ENCODE measurements around the gene PRMT7.
A peak's percentile ranks its signal among the peaks of the same experiment; 100 is the strongest.

PRMT7 gene

DNA sequence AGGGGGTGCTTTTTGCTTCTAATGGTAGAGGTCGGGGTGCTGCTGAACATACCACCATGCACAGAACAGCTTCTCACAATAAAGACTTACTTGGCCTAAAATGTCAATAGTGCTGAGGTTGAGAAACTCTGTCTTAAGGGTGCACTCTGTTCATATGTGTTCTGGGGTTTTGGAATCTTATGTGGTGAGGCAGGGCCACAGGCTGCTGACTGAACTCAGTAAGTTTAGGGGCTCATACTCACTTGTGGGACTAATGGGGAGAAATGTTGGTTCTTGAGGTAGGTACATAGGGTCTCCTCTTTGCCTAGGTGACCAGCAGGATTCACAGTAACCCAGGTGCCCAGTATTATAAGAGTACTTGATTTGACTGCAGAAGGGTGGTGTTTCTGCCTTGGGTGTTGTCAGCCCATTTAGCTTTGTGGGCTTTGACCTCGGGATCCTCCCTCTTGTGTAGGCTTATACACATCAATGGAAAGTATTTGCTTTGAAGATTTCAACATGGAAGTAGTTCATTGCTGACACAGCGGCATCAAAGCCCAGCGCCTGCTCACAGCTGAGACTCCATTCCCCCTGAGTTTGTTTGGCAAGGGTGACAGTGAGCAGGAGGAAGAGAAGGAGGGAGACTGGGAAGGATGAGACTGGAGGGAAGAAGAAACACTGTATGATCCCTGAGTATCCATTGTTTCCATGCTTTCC is 29.3 kb upstream of the PRMT7 start:
- Histone ChIP-seq H3K4me3 (ENCODE audit: low read depth in 1 of 2, low read length in 1 of 2) (no peak overlapping the region), H3K27ac (no peak overlapping the region), H3K36me3 (no peaks in the 10 kb centered on the region), H3K9me3 (no peaks in the 10 kb centered on the region), H3K27me3 (no peaks in the 10 kb centered on the region), H3K4me1 (ENCODE audit: control insufficient read depth in 1 of 2, insufficient read depth in 1 of 2, low read depth in 1 of 2, low read length in 1 of 2) (peaks cover 39 to 41% of the 10 kb centered on the region in 2 experiments)
- TF ChIP-seq, protein P1, sequence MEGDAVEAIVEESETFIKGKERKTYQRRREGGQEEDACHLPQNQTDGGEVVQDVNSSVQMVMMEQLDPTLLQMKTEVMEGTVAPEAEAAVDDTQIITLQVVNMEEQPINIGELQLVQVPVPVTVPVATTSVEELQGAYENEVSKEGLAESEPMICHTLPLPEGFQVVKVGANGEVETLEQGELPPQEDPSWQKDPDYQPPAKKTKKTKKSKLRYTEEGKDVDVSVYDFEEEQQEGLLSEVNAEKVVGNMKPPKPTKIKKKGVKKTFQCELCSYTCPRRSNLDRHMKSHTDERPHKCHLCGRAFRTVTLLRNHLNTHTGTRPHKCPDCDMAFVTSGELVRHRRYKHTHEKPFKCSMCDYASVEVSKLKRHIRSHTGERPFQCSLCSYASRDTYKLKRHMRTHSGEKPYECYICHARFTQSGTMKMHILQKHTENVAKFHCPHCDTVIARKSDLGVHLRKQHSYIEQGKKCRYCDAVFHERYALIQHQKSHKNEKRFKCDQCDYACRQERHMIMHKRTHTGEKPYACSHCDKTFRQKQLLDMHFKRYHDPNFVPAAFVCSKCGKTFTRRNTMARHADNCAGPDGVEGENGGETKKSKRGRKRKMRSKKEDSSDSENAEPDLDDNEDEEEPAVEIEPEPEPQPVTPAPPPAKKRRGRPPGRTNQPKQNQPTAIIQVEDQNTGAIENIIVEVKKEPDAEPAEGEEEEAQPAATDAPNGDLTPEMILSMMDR (IDR thresholded peaks at IDR 0.05) = no peak

DNA sequence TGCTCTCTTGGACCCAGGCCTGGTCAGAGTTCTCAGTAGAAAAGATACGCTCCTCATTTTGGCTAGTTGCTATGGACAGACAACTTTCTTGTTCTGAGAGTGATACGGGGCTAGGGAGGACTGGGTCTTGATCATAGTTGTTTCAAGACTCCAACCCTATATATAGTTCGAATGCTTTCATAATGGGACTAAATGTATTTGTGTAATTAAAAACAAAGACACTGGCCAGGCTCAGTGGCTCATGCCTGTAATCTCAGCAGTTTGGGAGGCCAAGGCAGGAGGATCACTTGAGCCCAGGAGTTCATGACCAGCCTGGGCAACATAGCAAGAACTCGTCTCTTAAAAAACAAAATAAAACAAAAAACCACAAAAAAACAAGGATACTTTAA is 28.8 kb upstream of the PRMT7 start:
- Histone ChIP-seq H3K27me3 (no peaks in the 10 kb centered on the region), H3K27ac (no peak overlapping the region), H3K4me3 (ENCODE audit: low read depth in 1 of 2, low read length in 1 of 2) (no peak overlapping the region), H3K9me3 (no peaks in the 10 kb centered on the region), H3K4me1 (ENCODE audit: control insufficient read depth in 1 of 2, insufficient read depth in 1 of 2, low read depth in 1 of 2, low read length in 1 of 2) (peaks cover 43 to 46% of the 10 kb centered on the region in 2 experiments), H3K36me3 (no peaks in the 10 kb centered on the region)
- TF ChIP-seq, protein P1 (IDR thresholded peaks at IDR 0.05) = no peak

DNA sequence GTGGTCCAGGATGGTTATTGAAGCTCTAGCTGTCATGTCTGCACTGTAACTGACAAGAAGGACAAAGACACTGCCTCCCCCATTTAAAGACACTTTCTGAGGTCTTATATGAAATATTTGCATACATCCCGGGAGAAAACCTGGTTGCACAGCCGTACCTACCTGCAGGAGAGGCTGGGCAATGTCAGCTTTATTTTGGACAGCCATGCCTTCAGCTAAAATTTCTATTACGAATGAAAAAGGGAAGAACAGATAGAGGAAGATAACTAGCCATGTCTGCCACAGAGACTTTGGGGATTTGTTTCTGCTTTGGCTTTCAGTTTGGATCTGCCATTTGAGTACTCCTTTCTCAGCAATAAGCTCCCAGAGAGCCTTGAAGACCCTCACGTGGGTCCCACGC is 27.5 kb upstream of the PRMT7 start:
- Histone ChIP-seq H3K9me3 (no peaks in the 10 kb centered on the region), H3K27me3 (no peaks in the 10 kb centered on the region), H3K4me3 (ENCODE audit: low read depth in 1 of 2, low read length in 1 of 2) (no peak overlapping the region), H3K27ac (peak overlapping the region; percentile 88), H3K4me1 (ENCODE audit: control insufficient read depth in 1 of 2, insufficient read depth in 1 of 2, low read depth in 1 of 2, low read length in 1 of 2) (peaks cover 56 to 57% of the 10 kb centered on the region in 2 experiments), H3K36me3 (no peaks in the 10 kb centered on the region)
- TF ChIP-seq, protein P1 (IDR thresholded peaks at IDR 0.05) = no peak

DNA sequence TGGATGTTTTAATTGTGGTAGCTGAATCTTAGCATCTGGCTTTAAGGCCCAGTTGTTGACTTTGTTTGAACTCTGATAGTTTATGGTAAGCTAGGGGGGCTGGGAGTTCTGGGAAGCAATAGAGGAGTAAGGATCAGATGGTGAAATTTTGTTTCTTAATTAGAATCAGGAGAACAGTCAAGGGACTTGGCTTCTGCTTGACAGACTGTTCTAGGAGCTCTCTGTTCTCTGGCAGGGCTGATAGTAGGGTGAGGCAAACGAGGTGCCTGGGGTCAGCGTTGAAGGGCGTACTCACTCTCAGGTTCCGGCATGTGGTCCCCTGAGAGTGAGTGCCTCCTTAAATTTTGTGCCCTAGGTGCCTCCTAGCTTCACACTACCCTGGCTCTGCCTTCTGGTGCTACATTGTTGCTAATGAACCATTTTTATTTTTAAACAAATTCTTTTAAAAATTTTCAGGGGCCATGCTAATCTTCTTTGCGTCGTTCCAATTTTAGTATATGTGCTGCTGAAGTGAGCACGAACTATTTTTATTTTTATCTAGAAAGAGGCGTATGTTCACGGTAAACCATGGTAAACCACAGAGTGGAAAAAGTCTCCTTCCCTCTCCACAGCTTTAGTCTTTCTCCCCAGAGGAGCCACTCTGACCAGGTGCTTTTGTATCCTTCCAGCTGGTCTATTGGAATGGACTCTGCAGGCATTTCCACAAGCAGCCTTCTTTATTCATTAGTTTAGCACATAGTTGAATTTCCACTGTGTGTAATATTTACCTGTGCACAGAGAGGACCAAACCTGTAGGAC is 26.8 kb upstream of the PRMT7 start:
- H3K9me3 ChIP-seq = no peaks in the 10 kb centered on the region
- no peaks in the 10 kb centered on the region for H3K36me3 ChIP-seq
- peak overlapping the region; percentile 88 for H3K27ac ChIP-seq
- no peaks in the 10 kb centered on the region for H3K27me3 ChIP-seq
- H3K4me3 ChIP-seq (ENCODE audit: low read depth in 1 of 2, low read length in 1 of 2) = peak overlapping the region; percentile 49 to 50
- peaks cover 57 to 59% of the 10 kb centered on the region in 2 experiments for H3K4me1 ChIP-seq (ENCODE audit: control insufficient read depth in 1 of 2, insufficient read depth in 1 of 2, low read depth in 1 of 2, low read length in 1 of 2)
- TF ChIP-seq, protein P1 (IDR thresholded peaks at IDR 0.05) = no peak

DNA sequence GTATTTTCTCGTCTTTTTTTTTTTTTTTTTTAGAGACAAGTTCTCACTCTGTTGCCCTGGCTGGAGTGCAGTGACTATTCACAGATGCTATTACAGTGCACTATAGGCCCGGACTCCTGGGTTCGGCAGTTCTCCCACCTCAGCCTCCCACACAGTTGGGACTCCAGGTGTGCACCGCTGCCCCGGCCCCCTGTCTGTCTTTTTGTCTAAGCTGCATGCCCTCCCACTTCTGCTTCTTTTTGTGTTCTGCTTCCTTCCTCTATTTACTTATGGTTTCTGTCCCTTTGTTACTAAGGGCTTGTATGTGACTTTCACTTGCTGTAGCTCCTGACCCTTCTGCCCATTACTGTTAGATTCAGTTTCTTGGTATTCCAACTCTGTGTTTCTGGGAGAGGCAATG is 26.0 kb upstream of the PRMT7 start:
- TF ChIP-seq, protein P1 (IDR thresholded peaks at IDR 0.05) = no peak
- H3K27ac ChIP-seq = peak overlapping the region; percentile 88
- no peaks in the 10 kb centered on the region for H3K36me3 ChIP-seq
- no peaks in the 10 kb centered on the region for H3K27me3 ChIP-seq
- H3K9me3 ChIP-seq = no peaks in the 10 kb centered on the region
- peaks cover 61 to 67% of the 10 kb centered on the region in 2 experiments for H3K4me1 ChIP-seq (ENCODE audit: control insufficient read depth in 1 of 2, insufficient read depth in 1 of 2, low read depth in 1 of 2, low read length in 1 of 2)
- peak overlapping the region; percentile 49 to 50 for H3K4me3 ChIP-seq (ENCODE audit: low read depth in 1 of 2, low read length in 1 of 2)
